NCI-H1694 treated with DMSO at 0.1 percent for 48 hours (cell line): ENCODE results near the gene CMC2.

Experiments
- DNase-seq: peaks from one replicate; lab custom pipeline; 2025; lab: John Stamatoyannopoulos, UW

The CMC2 gene

DNA sequence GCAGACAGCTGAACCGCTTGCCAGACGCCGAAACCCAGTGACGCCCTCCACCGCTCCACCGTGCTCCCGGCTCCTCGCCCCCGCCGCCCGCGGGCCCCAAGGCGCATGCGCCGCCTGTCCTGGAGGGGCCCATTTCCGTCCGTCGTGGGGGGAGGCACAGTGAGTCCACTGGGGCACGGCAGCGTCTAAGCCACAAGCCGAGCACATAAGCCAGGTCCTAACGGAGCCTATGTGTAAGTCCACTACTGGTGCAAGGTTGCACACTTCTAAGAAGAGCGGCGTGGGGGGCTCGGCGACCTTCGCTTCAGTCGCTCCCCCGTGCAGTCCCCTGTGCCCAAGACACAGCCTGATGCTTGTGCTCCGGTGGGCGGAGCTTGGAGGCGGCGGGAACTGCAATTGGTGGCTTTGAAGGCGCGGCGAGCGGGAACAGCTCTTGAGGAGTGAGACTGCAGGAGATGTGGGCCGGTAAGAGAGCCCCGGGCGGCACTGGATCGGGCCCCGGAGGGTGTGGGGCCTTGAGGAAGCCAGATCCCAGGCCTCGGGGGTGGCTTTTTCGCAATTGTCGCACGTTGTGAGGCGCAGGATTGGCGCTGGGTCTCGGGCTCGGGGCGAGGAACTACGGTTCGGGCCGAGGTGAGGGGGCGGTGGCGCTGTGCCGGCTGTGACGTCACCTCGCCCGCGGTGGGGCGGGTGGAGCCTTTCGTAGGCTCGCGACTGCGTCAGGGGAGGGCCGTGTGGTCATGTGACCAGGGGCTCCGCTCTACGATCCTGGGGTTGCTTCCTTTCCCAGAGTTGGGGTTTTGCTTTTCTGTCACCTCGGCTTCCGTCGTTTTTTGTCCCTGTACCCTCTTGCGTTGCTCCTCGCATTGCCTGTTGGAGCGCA is at the start of gene CMC2, which contains the start of gene CENPN:
TSS of gene CMC2 (minus strand) at position 73 of the 883 bp plus-strand sequence. CDS start 9,491 bp downstream, outside the sequence.
TSS of gene CENPN (plus strand) at position 402 of the 883 bp plus-strand sequence. CDS start 4,726 bp downstream, outside the sequence.
- DNase-seq: peak; percentile 82

DNA sequence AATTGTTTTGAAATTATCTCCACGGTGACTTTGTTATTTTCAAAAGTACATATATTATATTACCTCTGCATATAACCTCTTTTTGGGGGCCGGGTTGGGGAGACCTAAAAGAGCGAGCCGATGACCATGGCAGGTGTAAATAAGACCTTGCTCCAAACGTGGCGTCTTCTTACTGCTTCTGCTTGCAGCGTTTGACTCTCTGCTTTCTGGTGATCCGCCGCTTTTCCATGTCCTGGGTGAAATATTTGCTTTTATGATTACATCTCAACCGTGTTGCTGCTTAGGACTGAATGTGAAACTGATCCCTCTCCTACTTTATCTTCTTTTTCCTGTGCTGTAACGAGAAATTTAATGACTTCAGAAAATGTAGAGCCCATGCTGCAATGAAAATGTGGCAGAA is 47.1 kb upstream of the CMC2 start:
- no peak for DNase-seq

- no peak for DNase-seq
Measured at GRCh38 chr16:81042821-81043220, 36.1 kb upstream of the CMC2 start.

- no peak for DNase-seq
Measured at GRCh38 chr16:81041696-81042095, 35.0 kb upstream of the CMC2 start.

DNA sequence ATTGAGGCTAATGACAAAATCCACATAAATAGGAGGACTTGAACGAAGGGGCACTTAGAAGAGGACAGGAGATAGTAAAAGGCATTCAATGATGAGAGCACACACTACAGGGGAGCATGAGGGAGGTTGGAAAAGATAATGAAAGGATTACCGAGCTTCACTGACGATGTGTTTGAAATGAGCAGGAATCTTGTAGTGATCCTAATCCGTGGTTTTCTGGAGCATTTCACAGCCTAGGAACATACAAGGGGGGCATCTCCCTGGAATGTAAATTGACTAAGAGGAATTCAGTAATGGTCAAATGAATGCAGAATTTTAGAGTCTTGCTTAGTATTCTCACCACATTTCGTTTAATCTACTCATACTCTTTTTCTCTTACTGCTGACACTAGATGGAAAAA is 34.2 kb upstream of the CMC2 start:
- DNase-seq: no peak

DNA sequence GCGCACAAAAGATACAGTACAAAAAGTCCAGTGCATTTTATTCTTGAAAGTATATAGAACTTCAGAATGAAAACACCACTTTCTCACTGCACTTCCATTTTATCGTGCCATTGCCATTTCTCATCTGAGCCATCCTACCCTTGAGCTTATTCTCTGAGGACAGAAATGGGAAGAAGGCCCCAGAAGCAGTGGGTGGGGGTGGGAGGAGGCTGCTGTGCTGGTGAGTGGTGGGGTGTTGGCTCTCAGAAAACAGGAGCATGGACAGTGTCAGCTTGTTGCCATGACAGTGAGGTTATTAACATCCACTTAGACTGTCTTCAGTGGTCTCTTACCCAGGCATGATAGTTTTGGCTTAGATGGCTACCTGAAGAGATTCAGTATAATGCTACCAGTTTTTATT is 33.4 kb upstream of the CMC2 start:
- DNase-seq: no peak

- DNase-seq: no peak
Measured at GRCh38 chr16:81036751-81037350, 30.2 kb upstream of the CMC2 start.

GRCh38 chr16:81035975-81036750 is 29.5 kb upstream of the CMC2 start:
- DNase-seq: no peak

- DNase-seq: peak; percentile 49
Measured at GRCh38 chr16:81035398-81035974, 28.8 kb upstream of the CMC2 start, which contains the start of gene ATMIN. Gene ATMIN, plus strand, starts transcription at chr16:81035842. Its CDS starts 29 bp downstream, at chr16:81035871.

DNA sequence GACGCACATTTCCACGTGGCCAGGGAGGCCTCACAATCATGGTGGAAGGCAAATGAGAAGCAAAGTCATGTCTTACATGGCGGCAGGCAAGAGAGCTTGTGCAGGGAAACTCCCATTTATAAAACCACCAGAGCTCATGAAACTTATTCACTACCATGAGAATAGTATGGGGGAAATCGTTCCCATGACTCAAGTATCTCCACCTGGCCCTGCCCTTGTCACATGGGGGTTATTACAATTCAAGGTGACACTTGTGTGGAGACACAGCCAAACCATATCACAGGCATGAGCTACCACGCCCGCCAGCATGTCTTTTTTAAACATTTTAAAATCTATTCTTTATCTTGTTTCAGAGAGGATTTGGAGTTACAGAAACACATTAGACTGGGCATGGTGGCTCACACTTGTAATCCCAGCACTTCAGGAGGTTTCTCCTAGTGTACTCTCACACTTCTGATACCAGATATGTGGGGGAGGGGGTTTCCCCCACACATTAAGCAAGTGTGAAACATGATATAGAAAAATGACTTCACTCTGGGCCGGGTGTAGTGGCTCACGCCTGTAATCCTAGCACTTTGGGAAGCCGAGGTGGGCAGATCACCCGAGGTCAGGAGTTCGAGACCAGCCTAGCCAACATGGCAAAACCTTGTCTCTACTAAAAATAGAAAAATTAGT is 23.4 kb upstream of the CMC2 start:
- no peak for DNase-seq

- DNase-seq: no peak
Measured at GRCh38 chr16:81026429-81026828, 19.7 kb upstream of the CMC2 start.

DNA sequence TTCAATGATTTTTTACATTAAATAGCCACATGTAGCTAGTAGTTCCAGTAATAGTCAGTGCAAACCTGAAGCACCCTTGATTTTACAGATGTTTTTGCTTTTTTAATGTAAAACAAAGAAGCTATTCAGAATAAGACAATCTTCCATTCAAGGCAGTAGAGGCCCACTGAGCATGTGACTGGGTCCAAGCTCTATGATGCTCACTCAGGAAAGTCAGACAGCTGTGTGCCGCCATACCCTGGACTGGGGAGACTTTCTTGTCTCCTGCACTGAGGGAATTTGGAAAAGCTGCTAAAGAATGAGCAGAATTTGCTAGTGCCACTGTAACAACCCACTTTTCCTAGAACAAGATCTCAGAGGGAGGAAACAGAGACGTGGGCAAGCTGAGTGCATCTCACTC is 11.8 kb upstream of the CMC2 start:
- no peak for DNase-seq

- no peak for DNase-seq
Measured at GRCh38 chr16:81014672-81015071, 8.0 kb upstream of the CMC2 start.

DNA sequence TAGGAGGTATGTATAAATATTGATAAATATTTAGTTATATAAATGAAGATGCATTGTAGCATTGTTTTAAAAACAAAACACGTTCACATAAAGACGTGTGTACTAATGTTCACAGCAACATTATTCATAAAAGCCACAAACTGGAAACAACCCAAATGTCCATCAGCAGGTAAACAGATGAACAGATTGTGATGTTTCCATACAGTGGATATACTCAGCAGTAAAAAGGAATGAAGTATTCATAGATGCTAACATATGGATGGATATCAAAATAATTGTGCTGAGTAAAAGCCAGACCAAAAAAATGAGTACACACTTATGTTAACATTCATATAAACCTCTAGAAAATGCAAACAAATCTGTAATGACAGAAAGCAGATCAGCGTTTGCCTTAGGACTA is 6.3 kb upstream of the CMC2 start:
- no peak for DNase-seq

- DNase-seq: no peak
Measured at GRCh38 chr16:81008505-81008789, 1.8 kb upstream of the CMC2 start.

- no peak for DNase-seq
Measured at GRCh38 chr16:81006211-81006812, 373 bp downstream of the CMC2 start.

DNA sequence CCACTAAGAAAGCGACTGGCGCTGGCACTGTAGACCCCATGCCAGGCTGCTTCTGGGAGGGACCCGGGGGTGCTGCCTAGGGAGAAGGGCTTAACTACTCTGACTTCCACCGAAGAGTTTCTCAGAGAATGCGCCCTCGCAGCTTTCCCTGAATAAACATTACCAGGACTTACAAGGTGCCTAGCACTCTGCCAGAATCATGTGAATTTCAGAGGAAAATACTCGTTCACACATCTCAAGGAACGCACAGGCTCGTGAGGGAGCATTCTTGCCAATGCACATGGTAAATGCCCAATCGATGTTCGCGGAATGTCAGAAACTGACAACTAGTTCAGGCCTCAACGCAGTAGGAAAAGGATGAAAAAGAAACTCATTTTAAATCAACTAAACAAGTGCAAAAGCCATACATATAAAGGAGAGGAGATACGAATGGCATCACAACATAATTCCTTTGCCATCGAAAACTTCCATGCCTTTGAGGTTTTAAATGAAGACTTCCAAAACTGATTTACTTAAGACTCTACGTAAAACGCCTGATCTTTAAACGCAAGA is 999 bp downstream of the CMC2 start:
- DNase-seq: no peak

GRCh38 chr16:81004646-81005353 is 1.9 kb downstream of the CMC2 start:
- peak; percentile 40 for DNase-seq

GRCh38 chr16:81003610-81004460 is 2.9 kb downstream of the CMC2 start:
- no peak for DNase-seq
